ENCODE measurements around the gene HOXB8.

Gene HOXB8

DNA sequence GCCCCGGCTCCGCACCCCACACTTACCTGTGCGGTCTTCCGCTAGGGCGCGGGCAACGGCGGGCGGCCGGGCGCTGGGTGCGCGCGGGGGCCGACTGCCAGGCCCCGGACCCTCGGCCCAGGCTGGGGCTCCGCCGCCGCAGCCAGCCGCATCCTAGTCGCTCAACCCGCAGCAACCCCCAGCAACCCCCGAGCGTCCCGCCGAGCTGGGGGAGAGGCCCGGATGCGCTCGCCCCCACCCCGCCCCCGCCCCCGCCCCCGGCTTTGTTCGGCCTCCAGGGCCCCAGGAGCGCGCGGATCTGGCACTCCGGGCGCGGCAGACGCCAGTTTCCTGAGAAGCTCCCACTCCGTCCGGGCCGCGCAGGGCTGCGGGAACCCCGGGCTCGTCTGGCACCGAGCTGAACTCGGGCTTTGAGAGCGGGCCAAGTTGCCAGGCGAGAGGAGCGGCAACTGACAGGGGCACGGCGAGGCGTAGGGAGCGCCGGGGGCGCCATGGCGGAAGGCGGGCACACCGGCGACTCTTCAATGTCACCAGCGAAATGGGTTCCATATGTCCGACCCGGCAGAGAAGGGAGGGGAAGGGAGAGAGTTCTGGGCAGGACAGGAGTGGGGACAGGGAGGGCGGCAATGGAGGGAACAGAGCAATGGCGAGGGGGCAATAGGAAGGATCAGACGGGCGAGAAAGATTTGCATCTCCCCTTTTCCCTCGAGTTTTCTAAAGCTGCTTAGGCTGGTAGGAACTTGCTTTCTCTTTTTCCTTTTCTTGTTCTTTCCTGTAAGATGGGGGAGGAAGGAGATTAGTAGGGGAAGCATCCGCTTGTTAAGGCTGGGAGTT is 50.7 kb downstream of the HOXB8 start:
- H3K27ac ChIP-seq, result no peak overlapping the region
- no peak for TF ChIP-seq ZFX (IDR thresholded peaks at IDR 0.05; ENCODE audit: borderline replicate concordance)
- TF ChIP-seq, protein P1, sequence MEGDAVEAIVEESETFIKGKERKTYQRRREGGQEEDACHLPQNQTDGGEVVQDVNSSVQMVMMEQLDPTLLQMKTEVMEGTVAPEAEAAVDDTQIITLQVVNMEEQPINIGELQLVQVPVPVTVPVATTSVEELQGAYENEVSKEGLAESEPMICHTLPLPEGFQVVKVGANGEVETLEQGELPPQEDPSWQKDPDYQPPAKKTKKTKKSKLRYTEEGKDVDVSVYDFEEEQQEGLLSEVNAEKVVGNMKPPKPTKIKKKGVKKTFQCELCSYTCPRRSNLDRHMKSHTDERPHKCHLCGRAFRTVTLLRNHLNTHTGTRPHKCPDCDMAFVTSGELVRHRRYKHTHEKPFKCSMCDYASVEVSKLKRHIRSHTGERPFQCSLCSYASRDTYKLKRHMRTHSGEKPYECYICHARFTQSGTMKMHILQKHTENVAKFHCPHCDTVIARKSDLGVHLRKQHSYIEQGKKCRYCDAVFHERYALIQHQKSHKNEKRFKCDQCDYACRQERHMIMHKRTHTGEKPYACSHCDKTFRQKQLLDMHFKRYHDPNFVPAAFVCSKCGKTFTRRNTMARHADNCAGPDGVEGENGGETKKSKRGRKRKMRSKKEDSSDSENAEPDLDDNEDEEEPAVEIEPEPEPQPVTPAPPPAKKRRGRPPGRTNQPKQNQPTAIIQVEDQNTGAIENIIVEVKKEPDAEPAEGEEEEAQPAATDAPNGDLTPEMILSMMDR (IDR thresholded peaks at IDR 0.05), result no peak

DNA sequence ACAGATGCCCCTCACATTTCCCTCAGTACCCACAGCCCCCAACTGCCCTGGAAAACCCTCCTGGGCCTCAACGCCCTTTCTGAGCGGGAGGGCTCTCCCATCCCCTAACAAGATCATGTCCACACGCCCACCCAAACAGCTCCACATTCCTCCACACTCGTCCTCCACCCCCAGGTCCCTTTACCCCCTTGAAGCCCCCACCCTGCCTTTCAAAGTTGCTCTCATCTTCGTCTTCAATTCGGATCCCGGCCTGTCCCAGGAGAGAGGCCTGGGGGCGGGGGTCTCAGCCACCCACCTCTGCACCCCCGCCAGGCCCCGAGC is 51.3 kb downstream of the HOXB8 start:
- no peak overlapping the region for H3K27ac ChIP-seq
- TF ChIP-seq, protein P1 (IDR thresholded peaks at IDR 0.05), result no peak
- no peak for TF ChIP-seq ZFX (IDR thresholded peaks at IDR 0.05; ENCODE audit: borderline replicate concordance)

DNA sequence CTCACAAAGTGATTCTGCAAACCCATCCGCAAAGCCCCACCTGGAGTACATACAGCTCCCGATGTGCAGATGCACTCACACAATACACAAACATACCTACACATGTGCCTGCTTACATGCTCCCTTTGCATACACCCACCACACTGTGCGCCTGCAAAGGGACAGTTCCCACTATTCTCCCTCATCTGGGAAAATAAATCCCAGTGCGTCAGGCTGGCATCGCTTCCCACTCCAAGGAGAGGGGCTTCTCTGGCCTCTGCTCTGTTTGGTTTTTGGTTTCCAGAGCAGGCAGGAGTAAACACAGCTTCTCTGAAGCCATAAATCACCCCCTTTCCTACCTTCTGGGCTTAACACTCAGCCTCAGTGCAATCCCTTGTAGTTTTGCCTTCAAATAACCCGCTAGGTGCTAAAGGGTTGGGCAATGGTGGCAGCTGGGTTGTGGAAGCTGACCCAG is 51.7 kb downstream of the HOXB8 start:
- no peak for TF ChIP-seq ZFX (IDR thresholded peaks at IDR 0.05; ENCODE audit: borderline replicate concordance)
- TF ChIP-seq, protein P1 (IDR thresholded peaks at IDR 0.05), result no peak
- no peak overlapping the region for H3K27ac ChIP-seq

DNA sequence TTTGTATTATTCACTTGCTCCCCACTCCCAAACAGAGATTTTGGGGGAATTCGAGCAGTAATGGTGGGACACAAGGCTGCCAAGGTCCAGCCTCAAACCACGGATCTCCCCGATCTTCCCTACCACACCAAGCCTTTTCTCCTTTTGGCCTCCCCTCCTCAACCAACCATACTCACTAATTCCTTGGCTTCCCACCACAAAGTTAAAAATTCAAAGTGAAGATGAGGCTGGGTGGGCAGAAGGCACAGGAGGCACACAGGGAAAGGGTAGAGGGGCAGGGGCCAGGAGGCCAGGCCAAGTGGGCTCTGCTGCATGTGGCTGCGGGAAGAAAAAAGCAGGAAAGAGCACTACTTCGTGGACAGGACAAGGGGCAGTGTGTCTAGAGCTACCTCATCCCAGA is 52.2 kb downstream of the HOXB8 start:
- H3K27ac ChIP-seq, result no peak overlapping the region
- TF ChIP-seq, protein P1 (IDR thresholded peaks at IDR 0.05), result no peak
- TF ChIP-seq ZFX (IDR thresholded peaks at IDR 0.05; ENCODE audit: borderline replicate concordance), result no peak

Measured in 22Rv1 (cell line).